AG04450 (cell line): ENCODE measurements around the gene RABGEF1. TPM values are rescaled to one million over a fixed set of nuclear protein-coding genes. Genes with fewer than 3 reads are reported as not detected.
"Not testable (repeated sequence)": the region's sequence is repeated elsewhere in the genome, so short reads cannot be mapped to it uniquely, and the experiment has no call there.

Experiments used
- CTCF ChIA-PET: fragments of 300-600, 350-600 bp; formaldehyde crosslinking; extraction: SDS; loops from one replicate; lab custom pipeline; 2022; ENCODE audit warnings: antibody characterized with exemption, inconsistent platforms; lab: Charles Lee
- POLR2A ChIA-PET: fragments of 350-600 bp; formaldehyde crosslinking; extraction: SDS; loops from one replicate; lab custom pipeline; 2021; ENCODE audit warnings: antibody characterized with exemption, inconsistent platforms; lab: Yijun Ruan, JAX
- DNase-seq: peaks from one replicate; pipeline ENCODE4 v3.0.0-alpha.2; 2011; ENCODE audit warnings: low read depth, low spot score
- H3K27ac ChIP-seq: one replicate; pipeline ENCODE4 v1.5.1; 2012; ENCODE audit warnings: low read depth, low read length, control low read depth
- H3K27me3 ChIP-seq: one replicate; pipeline ENCODE4 v1.6.0; 2012; ENCODE audit warnings: low read length; ENCODE audit not compliant: control insufficient read depth, insufficient read depth
- H3K4me3 ChIP-seq: 2 replicates; pipeline ENCODE4 v1.5.1; 2011; ENCODE audit warnings: mild to moderate bottlenecking, low read depth, low read length, control low read depth
- H3K9me3 ChIP-seq: 2 replicates; pipeline ENCODE4 v1.5.1; 2012; ENCODE audit warnings: low read length; ENCODE audit not compliant: control insufficient read depth, insufficient read depth
- polyA plus RNA-seq: library from polyadenylated mRNA; depleted of rRNA; stranded (reverse); fragments of >200 nt; gene quantifications from 2 replicates; pipeline ENCODE4 v1.2.3, GENCODE V29; 2011
- TF ChIP-seq, protein P1 (sequence below): IDR thresholded peaks from 2 replicates; pipeline ENCODE4 v1.5.1; 2011; ENCODE audit warnings: low read depth, low read length, control low read depth, inconsistent platforms

The RABGEF1 gene
- polyA plus RNA-seq, 1 experiment: 27.1 TPM

DNA sequence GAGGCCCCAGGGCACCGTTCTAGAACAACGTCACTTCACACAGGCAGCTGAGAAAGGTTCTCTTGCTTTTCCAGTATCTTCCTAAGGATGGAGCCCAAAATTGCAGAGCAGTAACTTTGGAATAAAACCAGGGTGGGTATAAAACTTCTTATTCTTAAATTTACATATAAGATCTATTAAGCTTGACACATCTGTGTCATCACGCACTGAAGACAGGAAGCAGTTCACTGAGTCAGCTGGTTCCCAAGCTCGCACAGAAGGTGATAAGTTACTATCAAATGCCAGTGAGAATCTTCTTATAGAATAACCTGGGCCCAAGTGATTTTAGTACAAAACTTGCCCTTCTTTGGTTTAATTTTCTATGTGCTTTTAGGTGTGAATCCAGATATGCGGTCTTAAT, 70.2 kb downstream of the RABGEF1 start:
- no peak overlapping the region for H3K27ac ChIP-seq
- CTCF ChIA-PET: no interaction called here
- no peak overlapping the region for H3K4me3 ChIP-seq
- H3K9me3 ChIP-seq: no peaks in the 10 kb centered on the region
- no peaks in the 10 kb centered on the region for H3K27me3 ChIP-seq
- TF ChIP-seq, protein P1, sequence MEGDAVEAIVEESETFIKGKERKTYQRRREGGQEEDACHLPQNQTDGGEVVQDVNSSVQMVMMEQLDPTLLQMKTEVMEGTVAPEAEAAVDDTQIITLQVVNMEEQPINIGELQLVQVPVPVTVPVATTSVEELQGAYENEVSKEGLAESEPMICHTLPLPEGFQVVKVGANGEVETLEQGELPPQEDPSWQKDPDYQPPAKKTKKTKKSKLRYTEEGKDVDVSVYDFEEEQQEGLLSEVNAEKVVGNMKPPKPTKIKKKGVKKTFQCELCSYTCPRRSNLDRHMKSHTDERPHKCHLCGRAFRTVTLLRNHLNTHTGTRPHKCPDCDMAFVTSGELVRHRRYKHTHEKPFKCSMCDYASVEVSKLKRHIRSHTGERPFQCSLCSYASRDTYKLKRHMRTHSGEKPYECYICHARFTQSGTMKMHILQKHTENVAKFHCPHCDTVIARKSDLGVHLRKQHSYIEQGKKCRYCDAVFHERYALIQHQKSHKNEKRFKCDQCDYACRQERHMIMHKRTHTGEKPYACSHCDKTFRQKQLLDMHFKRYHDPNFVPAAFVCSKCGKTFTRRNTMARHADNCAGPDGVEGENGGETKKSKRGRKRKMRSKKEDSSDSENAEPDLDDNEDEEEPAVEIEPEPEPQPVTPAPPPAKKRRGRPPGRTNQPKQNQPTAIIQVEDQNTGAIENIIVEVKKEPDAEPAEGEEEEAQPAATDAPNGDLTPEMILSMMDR: no peak
- POLR2A ChIA-PET: no interaction called here
- DNase-seq: no peak

DNA sequence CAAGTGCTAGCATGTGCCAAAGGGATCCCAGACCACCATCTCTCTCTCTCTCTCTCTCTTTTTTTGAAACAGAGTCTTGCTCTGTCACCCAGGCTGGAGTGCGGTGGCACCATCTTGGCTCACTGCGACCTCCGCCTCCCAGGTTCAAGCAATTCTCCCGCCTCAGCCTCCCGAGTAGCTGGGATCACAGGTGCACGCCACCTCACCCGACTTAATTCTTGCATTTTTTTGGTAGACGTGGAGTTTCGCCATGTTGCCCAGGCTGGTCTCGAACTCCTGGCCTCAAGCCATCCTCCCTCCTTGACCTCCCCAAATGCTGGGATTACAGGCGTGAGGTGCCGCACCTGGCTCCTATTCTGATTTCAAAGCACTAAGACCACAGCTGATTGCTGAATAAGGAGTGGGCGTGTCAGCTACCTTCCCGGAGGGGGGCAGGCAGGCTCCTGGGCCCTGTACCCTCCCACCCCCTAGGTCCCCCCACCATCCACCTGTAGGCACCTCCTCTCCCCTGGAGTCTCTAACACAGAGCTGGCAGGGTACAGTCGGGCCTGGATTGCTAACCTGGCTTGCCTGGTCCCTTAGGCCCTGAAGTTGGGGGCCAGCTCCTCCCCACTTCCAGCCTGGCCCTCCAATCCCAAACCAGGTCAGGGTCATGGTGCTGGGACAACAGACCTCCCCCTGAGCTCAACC, 74.8 kb downstream of the RABGEF1 start:
- CTCF ChIA-PET: interaction anchor here (0.6 kb wide), 1 partner anchor 28 kb away, joined by 3 read pairs; no protein-coding TSS in a partner anchor
- H3K4me3 ChIP-seq, H3K27me3 ChIP-seq, H3K27ac ChIP-seq, DNase-seq, H3K9me3 ChIP-seq: not testable (repeated sequence)
- POLR2A ChIA-PET: interaction anchor here (0.5 kb wide), 1 partner anchor 29 kb away, joined by 3 read pairs; no protein-coding TSS in a partner anchor

DNA sequence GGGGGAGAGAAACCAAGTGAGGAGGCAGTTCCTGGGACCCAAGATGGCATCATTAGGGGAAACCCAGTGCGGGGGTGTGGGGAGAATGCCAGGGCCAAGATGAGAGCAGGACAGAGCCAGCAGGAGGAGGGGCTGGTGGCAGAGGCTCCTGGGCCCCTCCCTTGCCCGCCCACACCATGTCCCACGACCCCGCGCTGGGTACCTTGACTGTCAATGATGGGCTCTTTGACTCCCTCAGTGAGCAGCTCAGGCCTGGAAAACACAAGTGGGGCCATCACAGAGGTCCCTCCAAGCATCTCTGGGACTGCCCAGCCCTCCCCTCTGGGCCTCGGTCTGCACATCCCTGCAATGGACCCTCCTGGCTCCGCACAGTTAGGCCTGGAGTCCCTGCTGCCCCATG, 75.4 kb downstream of the RABGEF1 start:
- Histone ChIP-seq H3K9me3 (no peaks in the 10 kb centered on the region), H3K27me3 (no peaks in the 10 kb centered on the region), H3K27ac (no peak overlapping the region), H3K4me3 (no peak overlapping the region)
- CTCF ChIA-PET: no interaction called here
- POLR2A ChIA-PET: interaction anchor here (0.5 to 0.6 kb wide), 2 partner anchors 9 to 28 kb away, joined by 3 to 4 read pairs; no protein-coding TSS in a partner anchor
- TF ChIP-seq, protein P1: no peak
- DNase-seq: no peak

DNA sequence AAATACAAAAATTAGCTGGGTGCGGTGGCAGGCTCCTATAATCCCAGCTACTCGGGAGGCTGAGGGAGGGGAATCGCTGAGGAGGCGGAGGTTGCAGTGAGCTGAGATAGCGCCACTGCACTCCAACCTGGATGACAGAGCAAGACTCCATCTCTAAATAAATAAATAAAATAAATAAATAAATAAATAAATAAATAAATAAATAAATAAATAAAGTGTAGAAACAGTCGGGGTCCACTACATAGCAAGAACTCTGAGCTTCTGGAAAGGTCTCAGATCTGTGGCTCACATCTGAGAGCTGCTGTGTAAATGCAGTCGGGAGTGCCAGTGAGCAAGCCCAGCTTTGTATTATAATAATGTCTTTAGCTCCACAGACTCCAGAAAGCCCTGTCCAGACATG, 76.1 kb downstream of the RABGEF1 start:
- H3K4me3 ChIP-seq, H3K27me3 ChIP-seq, H3K27ac ChIP-seq, H3K9me3 ChIP-seq, DNase-seq: not testable (repeated sequence)
- ChIA-PET CTCF (interaction anchor here (0.6 kb wide), 1 partner anchor 34 kb away, joined by 4 read pairs; no protein-coding TSS in a partner anchor), POLR2A (interaction anchor here (0.6 kb wide), 1 partner anchor 10 kb away, joined by 4 read pairs; no protein-coding TSS in a partner anchor)

DNA sequence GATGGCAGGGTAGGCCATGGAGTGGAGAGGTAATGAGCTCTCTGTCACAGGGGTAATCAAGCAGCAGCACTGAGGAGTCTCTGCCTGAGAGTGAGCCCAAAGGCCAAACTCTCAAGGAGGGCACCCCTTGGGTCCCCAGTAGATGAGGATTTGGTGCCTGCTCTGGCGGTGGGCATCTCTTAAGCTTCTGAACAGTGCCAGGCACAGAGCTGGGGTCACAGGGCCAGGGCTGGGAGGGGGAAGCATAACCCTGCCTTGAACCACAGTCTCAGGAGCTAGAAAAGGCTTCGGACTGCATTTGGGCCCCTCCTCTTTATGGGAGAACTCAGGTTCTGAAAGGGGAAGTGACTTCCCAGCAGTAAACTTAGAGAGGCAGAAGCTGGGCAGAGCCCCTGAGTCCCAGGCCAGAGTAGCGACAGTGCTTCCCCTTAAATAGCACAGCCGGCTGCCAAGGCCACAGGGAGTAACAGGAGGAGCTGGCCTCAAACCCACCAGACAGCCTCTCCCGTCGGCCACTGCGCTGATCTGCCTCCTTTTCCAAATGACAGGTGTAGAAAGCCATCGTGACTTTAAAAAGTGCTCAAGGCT, 76.8 kb downstream of the RABGEF1 start:
- H3K9me3 ChIP-seq, H3K4me3 ChIP-seq, POLR2A ChIA-PET, DNase-seq, H3K27ac ChIP-seq, H3K27me3 ChIP-seq: not testable (repeated sequence)
- CTCF ChIA-PET: interaction anchor here (0.6 kb wide), 1 partner anchor 35 kb away, joined by 4 read pairs; no protein-coding TSS in a partner anchor

DNA sequence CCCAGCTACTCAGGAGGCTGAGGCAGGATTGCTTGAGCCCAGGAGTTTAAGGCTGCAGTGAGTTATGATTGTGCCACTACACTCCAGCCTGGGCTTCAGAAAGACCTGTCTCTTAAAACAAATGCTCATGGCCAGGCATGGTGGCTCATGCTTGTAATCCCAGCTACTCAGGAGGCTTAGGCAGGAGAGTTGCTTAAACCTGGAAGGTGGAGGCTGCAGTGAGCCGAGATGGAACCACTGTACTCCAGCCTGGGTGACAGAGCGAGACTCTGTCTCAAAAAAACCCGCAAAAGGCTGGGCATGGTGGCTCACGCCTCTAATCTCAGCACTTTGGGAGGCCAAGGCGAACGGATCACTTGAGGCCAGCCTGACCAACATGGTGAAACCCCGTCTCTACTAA, 77.4 kb downstream of the RABGEF1 start:
- H3K27me3 ChIP-seq, POLR2A ChIA-PET, H3K9me3 ChIP-seq, DNase-seq, H3K4me3 ChIP-seq, H3K27ac ChIP-seq: not testable (repeated sequence)
- CTCF ChIA-PET: interaction anchor here (0.7 kb wide), 1 partner anchor 12 kb away, joined by 6 read pairs; no protein-coding TSS in a partner anchor

DNA sequence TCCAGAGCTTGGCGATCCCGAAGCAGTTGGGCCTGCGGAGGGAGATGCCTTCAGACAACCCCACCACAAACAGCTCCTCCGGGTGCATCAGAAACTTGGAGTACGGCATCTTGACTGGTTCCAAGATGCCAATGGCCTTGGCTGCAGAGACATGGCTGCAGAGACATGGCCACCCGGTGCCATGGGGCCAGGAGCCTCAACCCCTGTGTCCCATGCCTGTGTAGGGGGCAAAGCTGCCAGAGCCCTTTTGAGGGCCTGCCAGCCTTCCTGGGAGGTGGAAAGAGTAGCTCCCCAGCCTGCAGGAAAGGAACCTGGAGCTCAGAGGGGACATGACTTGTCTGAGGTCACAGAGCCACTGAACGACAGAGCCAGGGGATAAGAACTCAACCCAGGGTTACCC, 83.5 kb downstream of the RABGEF1 start:
- DNase-seq: no peak
- Histone ChIP-seq H3K9me3 (peaks cover 9% of the 10 kb centered on the region; the same call in 1 of the 2 replicates), H3K27me3 (no peaks in the 10 kb centered on the region), H3K27ac (no peak overlapping the region), H3K4me3 (no peak overlapping the region)
- ChIA-PET POLR2A (no interaction called here), CTCF (no interaction called here)
- TF ChIP-seq, protein P1: no peak
